Mammary epithelial cell (primary cell): Measurements from ENCODE around the gene MCF2L.

Source experiments
- CTCF ChIP-seq, 2 donors: IDR thresholded peaks in 1 of 2; conservative IDR thresholded peaks in 1 of 2; 2 replicates each; pipeline ENCODE4 v1.5.1; 2011 to 2012; ENCODE audit warnings: inconsistent platforms in 2 of 2, low read length in 2 of 2, mild to moderate bottlenecking in 2 of 2, control low read depth in 1 of 2, low read depth in 1 of 2; ENCODE audit not compliant: insufficient read depth in 1 of 2; ENCODE audit errors: extremely low read depth in 1 of 2
- EZH2 ChIP-seq: IDR thresholded peaks from 2 replicates; pipeline ENCODE4 v1.6.1; 2012; ENCODE audit warnings: low read length, inconsistent platforms, borderline replicate concordance

GRCh38 chr13:113002206-113002912 is 33.3 kb downstream of the MCF2L start:
- TF ChIP-seq EZH2: no peak
- TF ChIP-seq CTCF (conservative IDR thresholded peaks at IDR 0.05 in 1 of 2, IDR thresholded peaks at IDR 0.05 in 1 of 2; ENCODE audit: extremely low read depth in 1 of 2, insufficient read depth in 1 of 2, low read depth in 1 of 2, low read length in 2 of 2): no peak
